ENCODE measurements around the gene DHRSX. TPM values are rescaled to one million over a fixed set of nuclear protein-coding genes. Genes with fewer than 3 reads are reported as not detected.

Gene DHRSX
- total and polyA plus RNA-seq, 2 donors (not counting 1 experiment from before 2014, with no cell fraction given), result 18.8 to 39.0 TPM

DNA sequence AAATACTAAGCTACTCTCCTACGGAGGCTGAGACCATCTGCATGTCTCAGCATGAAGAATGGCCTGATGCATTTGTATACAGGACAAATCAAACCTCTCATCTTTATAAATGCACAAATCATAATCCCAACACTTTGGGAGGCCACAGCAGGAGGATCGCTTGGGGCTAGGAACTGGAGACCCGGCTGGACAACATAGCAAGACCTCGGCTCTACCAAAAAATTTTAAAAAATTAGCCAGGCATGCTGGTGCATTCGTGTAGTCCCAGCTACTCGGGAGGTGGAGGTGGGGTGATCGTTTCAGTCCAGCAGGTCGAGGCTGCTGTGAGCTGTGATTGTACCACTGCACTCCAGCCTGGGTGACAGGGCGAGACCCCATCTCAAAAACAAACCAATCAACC lies 262.8 kb downstream of the DHRSX start:
- POLR2A ChIA-PET, result no interaction called here
- Histone ChIP-seq H3K4me3 (ENCODE audit: control extremely low read depth in 1 of 5, extremely low read depth in 1 of 5, insufficient read depth in 1 of 5, low read depth in 2 of 5, low read length in 4 of 5) (no peak overlapping the region), H3K36me3 (replicated peaks in 1 of 2; ENCODE audit: control extremely low read depth in 1 of 2, control insufficient read depth in 1 of 2, extremely low read depth in 1 of 2, insufficient read depth in 2 of 2, low read length in 1 of 2) (peaks cover 0 to 12% of the 10 kb centered on the region in 2 experiments), H3K4me2 (replicated peaks; ENCODE audit: low read depth, low read length, poor library complexity, severe bottlenecking) (no peak overlapping the region), H3K27ac (ENCODE audit: low read length in 2 of 2) (no peak overlapping the region), H3K9ac (ENCODE audit: low read length) (no peak overlapping the region), H3K4me1 (ENCODE audit: control insufficient read depth in 2 of 2, insufficient read depth in 2 of 2, low read length in 2 of 2) (peaks cover 0 to 4% of the 10 kb centered on the region in 2 donors), H3K27me3 (replicated peaks in 1 of 4; ENCODE audit: control extremely low read depth in 1 of 4, control insufficient read depth in 3 of 4, insufficient read depth in 4 of 4, low read length in 3 of 4) (no peaks in the 10 kb centered on the region), H3K9me3 (ENCODE audit: control extremely low read depth in 1 of 3, control insufficient read depth in 2 of 3, insufficient read depth in 1 of 3, low read length in 2 of 3) (peaks cover 0 to 2% (median 0%) of the 10 kb centered on the region in 3 donors), H2AFZ (ENCODE audit: insufficient read depth, low read depth, low read length, poor library complexity, severe bottlenecking) (no peak overlapping the region), H4K20me1 (ENCODE audit: control insufficient read depth, insufficient read depth, low read length, poor library complexity, severe bottlenecking) (no peaks in the 10 kb centered on the region), H3K79me2 (ENCODE audit: control insufficient read depth, insufficient read depth, low read length) (no peaks in the 10 kb centered on the region)
- intact Hi-C loops (cut with micrococcal nuclease), result no loop called here
- CTCF ChIA-PET, result no interaction called here
- whole genome bisulfite sequencing (ENCODE audit: insufficient coverage), result 100% methylated on average over 4 of the region's 9 CpGs
- ATAC-seq (ENCODE audit: low read depth), result no peak
- no peak for TF ChIP-seq EZH2 (IDR thresholded peaks at IDR 0.05; ENCODE audit: borderline replicate concordance, insufficient read depth, low read depth, low read length, poor library complexity, severe bottlenecking)
- TF ChIP-seq, protein P1, sequence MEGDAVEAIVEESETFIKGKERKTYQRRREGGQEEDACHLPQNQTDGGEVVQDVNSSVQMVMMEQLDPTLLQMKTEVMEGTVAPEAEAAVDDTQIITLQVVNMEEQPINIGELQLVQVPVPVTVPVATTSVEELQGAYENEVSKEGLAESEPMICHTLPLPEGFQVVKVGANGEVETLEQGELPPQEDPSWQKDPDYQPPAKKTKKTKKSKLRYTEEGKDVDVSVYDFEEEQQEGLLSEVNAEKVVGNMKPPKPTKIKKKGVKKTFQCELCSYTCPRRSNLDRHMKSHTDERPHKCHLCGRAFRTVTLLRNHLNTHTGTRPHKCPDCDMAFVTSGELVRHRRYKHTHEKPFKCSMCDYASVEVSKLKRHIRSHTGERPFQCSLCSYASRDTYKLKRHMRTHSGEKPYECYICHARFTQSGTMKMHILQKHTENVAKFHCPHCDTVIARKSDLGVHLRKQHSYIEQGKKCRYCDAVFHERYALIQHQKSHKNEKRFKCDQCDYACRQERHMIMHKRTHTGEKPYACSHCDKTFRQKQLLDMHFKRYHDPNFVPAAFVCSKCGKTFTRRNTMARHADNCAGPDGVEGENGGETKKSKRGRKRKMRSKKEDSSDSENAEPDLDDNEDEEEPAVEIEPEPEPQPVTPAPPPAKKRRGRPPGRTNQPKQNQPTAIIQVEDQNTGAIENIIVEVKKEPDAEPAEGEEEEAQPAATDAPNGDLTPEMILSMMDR (IDR thresholded peaks at IDR 0.05), result no peak
- Mint-ChIP-seq H3K4me1 (peaks cover 12% of the 10 kb centered on the region), H3K9me3 (ENCODE audit: insufficient read depth) (no peaks in the 10 kb centered on the region), H3K27me3 (no peaks in the 10 kb centered on the region), H3K27ac (no peak overlapping the region), H3K4me3 (no peak overlapping the region)
- no peak for DNase-seq

DNA sequence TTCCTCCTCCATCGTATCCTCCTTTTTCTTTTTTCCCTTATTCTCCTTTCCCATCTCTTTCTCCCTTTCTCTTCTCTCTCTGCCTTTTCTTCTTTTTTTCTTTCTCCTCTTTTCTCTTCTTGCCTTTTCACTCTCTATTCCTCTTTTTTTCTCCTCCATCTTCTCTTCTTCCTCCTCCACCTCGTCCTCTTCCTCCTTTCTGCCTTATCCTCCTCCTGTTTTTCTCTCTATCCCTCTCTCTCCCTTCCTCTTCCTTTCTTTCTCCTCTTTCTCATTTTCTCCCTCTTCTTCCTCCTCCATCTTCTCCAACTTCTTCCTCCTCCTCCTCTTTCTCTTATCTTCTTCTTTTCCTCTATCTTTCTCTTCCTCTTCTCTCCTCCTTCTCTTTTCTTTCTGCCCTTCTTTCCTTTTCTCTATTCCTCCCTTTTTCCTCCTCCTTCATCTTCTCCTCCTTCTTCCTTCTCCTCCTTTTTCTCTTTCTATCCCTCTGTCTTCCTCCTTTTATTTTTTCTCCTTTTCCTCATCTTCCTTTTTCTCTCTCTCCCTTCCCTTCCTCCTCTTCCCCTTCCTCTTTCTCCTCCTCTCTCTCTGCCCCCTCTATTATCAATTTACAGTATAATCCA lies 269.1 kb downstream of the DHRSX start:
- H3K9me3 ChIP-seq (ENCODE audit: control extremely low read depth in 1 of 3, control insufficient read depth in 2 of 3, insufficient read depth in 1 of 3, low read length in 2 of 3), result peaks cover 1 to 20% (median 8%) of the 10 kb centered on the region in 3 donors
- H3K4me3 Mint-ChIP-seq, result no peak overlapping the region
- CTCF ChIA-PET, result no interaction called here
- H3K36me3 ChIP-seq (replicated peaks in 1 of 2; ENCODE audit: control extremely low read depth in 1 of 2, control insufficient read depth in 1 of 2, extremely low read depth in 1 of 2, insufficient read depth in 2 of 2, low read length in 1 of 2), result peaks cover 0 to 4% of the 10 kb centered on the region in 2 experiments
- intact Hi-C loops (cut with micrococcal nuclease), result no loop called here
- no peak overlapping the region for H3K4me2 ChIP-seq (replicated peaks; ENCODE audit: low read depth, low read length, poor library complexity, severe bottlenecking)
- no peak for TF ChIP-seq EZH2 (IDR thresholded peaks at IDR 0.05; ENCODE audit: borderline replicate concordance, insufficient read depth, low read depth, low read length, poor library complexity, severe bottlenecking)
- TF ChIP-seq, protein P1 (IDR thresholded peaks at IDR 0.05), result peak; percentile 37
- peaks cover 15% of the 10 kb centered on the region for H3K4me1 Mint-ChIP-seq
- no peak overlapping the region for H3K27ac Mint-ChIP-seq
- H2AFZ ChIP-seq (ENCODE audit: insufficient read depth, low read depth, low read length, poor library complexity, severe bottlenecking), result no peak overlapping the region
- no peak overlapping the region for H3K4me3 ChIP-seq (ENCODE audit: control extremely low read depth in 1 of 5, extremely low read depth in 1 of 5, insufficient read depth in 1 of 5, low read depth in 2 of 5, low read length in 4 of 5)
- no peaks in the 10 kb centered on the region for H4K20me1 ChIP-seq (ENCODE audit: control insufficient read depth, insufficient read depth, low read length, poor library complexity, severe bottlenecking)
- H3K79me2 ChIP-seq (ENCODE audit: control insufficient read depth, insufficient read depth, low read length), result no peaks in the 10 kb centered on the region
- H3K27me3 ChIP-seq (replicated peaks in 1 of 4; ENCODE audit: control extremely low read depth in 1 of 4, control insufficient read depth in 3 of 4, insufficient read depth in 4 of 4, low read length in 3 of 4), result no peaks in the 10 kb centered on the region
- DNase-seq (no peak), ATAC-seq (ENCODE audit: low read depth) (no peak)
- 85% methylated on average over 2 of the region's 2 CpGs for WGBS (ENCODE audit: insufficient coverage)
- H3K9ac ChIP-seq (ENCODE audit: low read length), result no peak overlapping the region
- H3K27ac ChIP-seq (ENCODE audit: low read length in 2 of 2), result no peak overlapping the region
- POLR2A ChIA-PET, result no interaction called here
- H3K27me3 Mint-ChIP-seq, result no peaks in the 10 kb centered on the region
- peaks cover 6% of the 10 kb centered on the region for H3K9me3 Mint-ChIP-seq (ENCODE audit: insufficient read depth)
- peaks cover 0 to 5% of the 10 kb centered on the region in 2 donors for H3K4me1 ChIP-seq (ENCODE audit: control insufficient read depth in 2 of 2, insufficient read depth in 2 of 2, low read length in 2 of 2)
